Stimulated activated naive CD4-positive, alpha-beta T cell treated with Interleukin-2 at 50 U/mL for 16 hours (primary cell): ENCODE measurements around the gene JPT2.

Source experiments
- DNase-seq: peaks from one replicate; lab custom pipeline; 2025; lab: John Stamatoyannopoulos, UW

JPT2 gene

GRCh38 chr16:1651974-1652312 lies 26.1 kb upstream of the JPT2 start:
- DNase-seq = no peak

GRCh38 chr16:1653023-1653422 lies 25.1 kb upstream of the JPT2 start:
- DNase-seq = no peak

- no peak for DNase-seq
Measured at GRCh38 chr16:1654505-1655268, 23.4 kb upstream of the JPT2 start.

- DNase-seq = no peak
Measured at GRCh38 chr16:1655269-1655807, 22.7 kb upstream of the JPT2 start.

GRCh38 chr16:1655909-1656807 lies 21.9 kb upstream of the JPT2 start:
- DNase-seq = no peak

GRCh38 chr16:1656808-1657617 lies 21.1 kb upstream of the JPT2 start:
- DNase-seq = no peak

- DNase-seq = no peak
Measured at GRCh38 chr16:1657841-1658240, 20.2 kb upstream of the JPT2 start.

- DNase-seq = no peak
Measured at GRCh38 chr16:1659031-1659430, 19.0 kb upstream of the JPT2 start.

- DNase-seq = no peak
Measured at GRCh38 chr16:1661826-1662225, 16.3 kb upstream of the JPT2 start.

GRCh38 chr16:1662543-1662942 lies 15.5 kb upstream of the JPT2 start:
- no peak for DNase-seq

GRCh38 chr16:1665829-1666228 lies 12.2 kb upstream of the JPT2 start:
- DNase-seq = no peak

- DNase-seq = no peak
Measured at GRCh38 chr16:1666316-1666715, 11.8 kb upstream of the JPT2 start.

- no peak for DNase-seq
Measured at GRCh38 chr16:1667271-1667670, 10.8 kb upstream of the JPT2 start.

- no peak for DNase-seq
Measured at GRCh38 chr16:1667916-1668315, 10.2 kb upstream of the JPT2 start.

GRCh38 chr16:1668612-1669319 lies 9.3 kb upstream of the JPT2 start:
- no peak for DNase-seq

GRCh38 chr16:1669698-1670097 lies 8.4 kb upstream of the JPT2 start:
- no peak for DNase-seq

- no peak for DNase-seq
Measured at GRCh38 chr16:1670371-1670770, 7.7 kb upstream of the JPT2 start.

GRCh38 chr16:1670866-1671265 lies 7.2 kb upstream of the JPT2 start:
- DNase-seq = no peak

- DNase-seq = no peak
Measured at GRCh38 chr16:1673424-1674151, 4.5 kb upstream of the JPT2 start.

GRCh38 chr16:1674306-1674705 lies 3.8 kb upstream of the JPT2 start:
- DNase-seq = no peak
